K562 (cell line): ENCODE results near the gene HTR4. TPM values are rescaled to one million over a fixed set of nuclear protein-coding genes. Genes with fewer than 3 reads are reported as not detected.

Experiments used
- ATAC-seq: fragments of 200-7000 bp; cut with Tn5 transposase; 3 replicates; pipeline ENCODE4 v1.9.1; 2020; ENCODE audit warnings: moderate library complexity
- Bru-seq: library from RNA; stranded (reverse); fragments of 400-500 nt; gene quantifications from one replicate; lab custom pipeline; 2021; lab: Mats Ljungman, UMichigan
- BruChase-seq, 2 experiments: library from RNA; stranded (reverse); fragments of 400-500 nt; gene quantifications; one replicate each; lab custom pipeline; 2021; lab: Mats Ljungman, UMichigan
- BruUV-seq: library from RNA; stranded (reverse); fragments of 400-500 nt; replicated peaks from 2 replicates; lab custom pipeline; 2021; lab: Mats Ljungman, UMichigan
- CTCF ChIA-PET: fragments of 300-600 bp; formaldehyde crosslinking; extraction: SDS; loops from one replicate; lab custom pipeline; 2021; ENCODE audit warnings: low intra/inter-chr PET ratio; lab: Yijun Ruan, JAX
- POLR2A ChIA-PET: fragments of 300-600, 350-650 bp; sonication (Branson Sonifier 250); formaldehyde crosslinking; extraction: SDS; loops from one replicate; lab custom pipeline; 2021; ENCODE audit warnings: antibody characterized with exemption, inconsistent platforms; lab: Yijun Ruan, JAX
- DNase-seq, 4 experiments: peaks; one replicate each; pipeline versions ENCODE4 v3.0.0 to v3.0.0-alpha.2; 2011 to 2018; ENCODE audit warnings: low spot score in 3 of 4, mixed read lengths in 3 of 4; ENCODE audit errors: extremely low read depth in 1 of 4
- FAIRE-seq: peaks from 2 replicates; lab custom pipeline; 2011; peaks lifted over from hg19 to GRCh38; lab: Jason Lieb, UNC
- H2AFZ ChIP-seq: 2 replicates; pipeline ENCODE4 v1.6.0; 2011; ENCODE audit warnings: low read depth, low read length, control low read depth, inconsistent platforms
- H3K27ac ChIP-seq: fragments of 200-600 bp; 3 replicates; pipeline ENCODE4 v1.8.0; 2011; ENCODE audit warnings: low read depth, mild to moderate bottlenecking, control low read depth, inconsistent platforms, low read length, moderate library complexity, mixed read lengths; ENCODE audit errors: extremely low read depth
- H3K27me3 ChIP-seq, 2 experiments: fragments of 300-600 bp in 1 of 2; 2 replicates in 1 of 2; 3 replicates in 1 of 2; pipeline versions ENCODE4 v1.6.0 to v1.8.0; 2011; ENCODE audit warnings: inconsistent platforms in 2 of 2, low read length in 2 of 2, mild to moderate bottlenecking in 1 of 2, mixed read lengths in 1 of 2, moderate library complexity in 1 of 2; ENCODE audit not compliant: control insufficient read depth in 2 of 2, insufficient read depth in 2 of 2
- H3K36me3 ChIP-seq: fragments of 300-600 bp; 3 replicates; pipeline ENCODE4 v1.8.0; 2011; ENCODE audit warnings: mild to moderate bottlenecking, low read length, inconsistent platforms; ENCODE audit not compliant: control insufficient read depth, insufficient read depth
- H3K4me1 ChIP-seq, 2 experiments: fragments of 200-600 bp in 1 of 2; replicated peaks in 1 of 2; 2 replicates in 1 of 2; 3 replicates in 1 of 2; pipeline versions ENCODE4 v1.5.1 to v1.8.0; 2011; ENCODE audit warnings: inconsistent platforms in 2 of 2, low read length in 2 of 2, mild to moderate bottlenecking in 1 of 2, mixed read lengths in 1 of 2, moderate library complexity in 1 of 2; ENCODE audit not compliant: control insufficient read depth in 2 of 2, insufficient read depth in 2 of 2
- H3K4me2 ChIP-seq: 2 replicates; pipeline ENCODE4 v1.6.1; 2011; ENCODE audit warnings: low read length, control low read depth, inconsistent platforms, mixed read lengths; ENCODE audit not compliant: insufficient read depth
- H3K4me3 ChIP-seq: fragments of 200-600 bp; sonication (generic), shearing (Covaris generic); 2 replicates; pipeline ENCODE4 v1.5.1; 2016; ENCODE audit warnings: control low read depth, inconsistent platforms
- H3K79me2 ChIP-seq: fragments of 200-600 bp; 3 replicates; pipeline ENCODE4 v1.8.0; 2011; ENCODE audit warnings: low read length, inconsistent platforms; ENCODE audit not compliant: control insufficient read depth, insufficient read depth
- H3K9ac ChIP-seq, 2 experiments: 2 replicates each; pipeline versions ENCODE4 v1.6.0 to v1.6.1; 2011; ENCODE audit warnings: low read depth in 2 of 2, low read length in 2 of 2, control low read depth in 1 of 2, inconsistent platforms in 1 of 2, mild to moderate bottlenecking in 1 of 2, mixed read lengths in 1 of 2; ENCODE audit not compliant: insufficient read depth in 1 of 2
- H3K9me1 ChIP-seq: one replicate; pipeline ENCODE4 v1.6.0; 2011; ENCODE audit warnings: inconsistent platforms, mild to moderate bottlenecking, low read length, moderate library complexity; ENCODE audit not compliant: control insufficient read depth, insufficient read depth
- H3K9me3 ChIP-seq: replicated peaks from 2 replicates; pipeline ENCODE4 v1.5.1; 2011; ENCODE audit warnings: low read depth, low read length, inconsistent platforms; ENCODE audit not compliant: control insufficient read depth, insufficient read depth
- H4K20me1 ChIP-seq: replicated peaks from 2 replicates; pipeline ENCODE4 v1.6.1; 2011; ENCODE audit warnings: low read length, inconsistent platforms, mixed read lengths; ENCODE audit not compliant: control insufficient read depth, insufficient read depth
- MAFK ChIP-seq: IDR thresholded peaks from 2 replicates; pipeline ENCODE4 v1.6.1; 2011; ENCODE audit warnings: low read length, improper control_type of control experiment
- SPI1 ChIP-seq: IDR thresholded peaks from 2 replicates; pipeline ENCODE4 v1.6.1; 2011; ENCODE audit warnings: low read depth, low read length, control low read depth, borderline replicate concordance
- whole genome bisulfite sequencing: fragments of 100-300 bp; shearing (Covaris generic); methylation state at CpG from one replicate; pipeline ENCODE4 v1.1.6; 2016; ENCODE audit warnings: low coverage, mixed read lengths; ENCODE audit not compliant: insufficient coverage; ENCODE audit errors: missing lambda C conversion rate; 5-methylcytosine and 5-hydroxymethylcytosine counted together
- in situ Hi-C: fragments of 300-500 bp; cut with MboI; formaldehyde crosslinking; loops from 4 replicates; pipeline ENCODE4 v1.15.0; 2018; ENCODE audit warnings: inconsistent platforms, mixed read lengths
- intact Hi-C: fragments of 100-400 bp; cut with micrococcal nuclease; formaldehyde crosslinking; loops from 2 replicates; pipeline ENCODE4 v1.14.2; 2022
- long read RNA-seq, 3 experiments: library from polyadenylated mRNA in 2 of 3; library from RNA in 1 of 3; unstranded in 2 of 3; stranded (forward) in 1 of 3; transcript quantifications; one replicate each; pipeline ENCODE4 v2.0.0, GENCODE V29; 2019 to 2022
- polyA minus RNA-seq, 3 experiments: library from RNA; depleted of rRNA, polyadenylated mRNA; stranded (reverse); fragments of >200 nt; gene quantifications; 2 replicates each; pipeline ENCODE4 v1.2.3, GENCODE V29; 2011
- polyA plus RNA-seq, 8 experiments: library from polyadenylated mRNA; depleted of rRNA in 4 of 8; stranded (reverse) in 5 of 8; unstranded in 3 of 8; fragments of >200 nt; fragmentation: Nextera tagmentation in 2 of 8; fragmentation: Illumina TruSeq in 1 of 8; extraction: Ambion mirVana in 2 of 8; extraction: Trizol in 1 of 8; gene quantifications; 2 replicates each; pipeline versions ENCODE4 v1.2.1 to v1.2.3, GENCODE V29; 2011 to 2014; ENCODE audit warnings: inconsistent platforms in 1 of 8, missing spikeins in 1 of 8
- total RNA-seq, 7 experiments: library from RNA; depleted of rRNA in 6 of 7; stranded (reverse); fragments of >200 nt in 6 of 7; fragmentation: Illumina TruSeq in 2 of 7; extraction: Trizol in 2 of 7; gene quantifications; 2 replicates each; pipeline versions ENCODE4 v1.2.1 to v1.2.3, GENCODE V29; 2011 to 2021; ENCODE audit warnings: low replicate concordance in 1 of 7
- TF ChIP-seq, protein P1 (sequence below): sonication (generic); formaldehyde crosslinking; IDR thresholded peaks from 2 replicates; pipeline ENCODE4 v1.8.0; 2022; ENCODE audit warnings: mild to moderate bottlenecking, missing genetic modification reagents

Gene HTR4, protein sequence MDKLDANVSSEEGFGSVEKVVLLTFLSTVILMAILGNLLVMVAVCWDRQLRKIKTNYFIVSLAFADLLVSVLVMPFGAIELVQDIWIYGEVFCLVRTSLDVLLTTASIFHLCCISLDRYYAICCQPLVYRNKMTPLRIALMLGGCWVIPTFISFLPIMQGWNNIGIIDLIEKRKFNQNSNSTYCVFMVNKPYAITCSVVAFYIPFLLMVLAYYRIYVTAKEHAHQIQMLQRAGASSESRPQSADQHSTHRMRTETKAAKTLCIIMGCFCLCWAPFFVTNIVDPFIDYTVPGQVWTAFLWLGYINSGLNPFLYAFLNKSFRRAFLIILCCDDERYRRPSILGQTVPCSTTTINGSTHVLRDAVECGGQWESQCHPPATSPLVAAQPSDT
- 0.77 and 0.90 TPM in 2 replicates for total RNA-seq (2011; cell fraction: chromatin; rRNA removed; ENCODE audit: low replicate concordance)
- 0.17 and 0.26 TPM in 2 replicates for total RNA-seq (2011; cell fraction: nucleolus; rRNA removed)
- 0.37 and 0.61 TPM in 2 replicates for total RNA-seq (2011; cell fraction: nucleoplasm; rRNA removed)
- total RNA-seq (2014; rRNA removed) (not detected in 2 replicates), total RNA-seq (2014; rRNA removed; fragmentation: Illumina TruSeq; extraction: Trizol) (not detected in 2 replicates), total RNA-seq (2015; rRNA removed; fragmentation: Illumina TruSeq; extraction: Trizol) (not detected in 2 replicates), total RNA-seq (2021) (not detected in 2 replicates), polyA plus RNA-seq (2011; rRNA removed) (0.13 TPM in 1 of 2 replicates, not detected in the other), polyA plus RNA-seq (2014; fragmentation: Illumina TruSeq; extraction: Trizol) (not detected in 2 replicates), polyA plus RNA-seq (2014; fragmentation: Nextera tagmentation; extraction: Ambion mirVana) (not detected), polyA plus RNA-seq (2014; rRNA removed) (0.09 TPM in 1 of 2 replicates, not detected in the other), polyA minus RNA-seq (2011; rRNA and poly(A)+ RNA removed) (0.15 and 0.60 TPM in 2 replicates), Bru-seq, nascent RNA (percentile 14 among the genes with signal in this experiment), BruChase-seq, experiment 1, labeled RNA remaining after a 2-hour chase (percentile 14 among the genes with signal in this experiment), BruChase-seq, experiment 2, labeled RNA remaining after a 6-hour chase (percentile 11 among the genes with signal in this experiment)
- polyA plus RNA-seq (2011; cell fraction: cytosol; rRNA removed), result 0.03 and 0.13 TPM in 2 replicates
- polyA plus RNA-seq (2011; cell fraction: nucleus; rRNA removed), result 0.17 TPM in 1 of 2 replicates, not detected in the other
- polyA plus RNA-seq (2012), result not detected in 2 replicates
- not detected in 2 replicates for polyA minus RNA-seq (2011; cell fraction: cytosol; rRNA and poly(A)+ RNA removed)
- not detected in 2 replicates for polyA minus RNA-seq (2011; cell fraction: nucleus; rRNA and poly(A)+ RNA removed)
- long read RNA-seq, experiment 1, result 0 reads
- long read RNA-seq, experiment 2, result 0 reads
- long read RNA-seq, experiment 3, result 0 reads

DNA sequence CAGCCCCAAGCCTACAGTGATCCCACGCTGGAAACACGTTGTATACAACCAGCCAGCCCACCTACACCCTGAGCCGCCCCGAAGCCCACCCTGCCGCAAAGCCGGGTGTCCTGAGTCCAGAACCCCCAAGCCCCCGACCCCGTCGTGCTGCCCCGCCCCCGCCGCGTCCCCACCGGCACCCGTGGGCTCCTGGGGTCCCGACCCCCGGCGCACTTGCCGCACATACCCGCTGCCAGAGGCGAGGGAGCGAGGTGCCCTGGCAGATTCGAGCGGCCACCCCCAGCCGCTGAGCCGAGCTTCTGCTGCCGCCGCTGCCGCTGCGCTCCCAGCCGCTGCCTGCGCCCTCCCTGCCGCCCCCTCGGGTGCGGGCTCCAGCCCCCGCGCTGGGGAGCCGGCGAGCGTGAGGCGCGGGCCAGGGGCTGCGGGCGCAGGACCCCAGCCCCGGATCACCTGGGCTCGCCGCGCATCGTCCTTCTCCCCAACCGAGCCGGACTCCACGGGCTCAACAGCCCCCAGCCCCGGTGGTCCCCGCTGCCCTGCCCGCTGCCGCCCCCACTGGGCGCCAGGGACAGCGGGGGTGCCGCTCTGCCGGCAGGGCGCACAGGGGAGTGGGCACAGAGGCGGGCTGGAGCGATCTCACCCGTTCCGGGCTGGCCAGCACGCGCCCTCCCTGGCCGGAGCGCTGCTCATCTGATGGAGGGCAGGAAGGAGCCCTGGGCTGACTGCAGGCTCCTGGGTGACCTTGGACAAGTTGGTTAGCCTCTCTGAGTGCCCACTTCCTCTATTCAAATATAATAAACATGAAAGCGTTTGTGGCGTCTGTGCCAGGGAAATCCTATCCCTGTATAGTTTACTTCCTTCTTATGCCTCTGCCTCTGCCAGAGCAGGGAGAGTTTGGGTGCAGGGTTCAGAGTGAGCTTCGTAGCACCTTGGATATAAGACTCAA is at the start of gene HTR4:
Gene HTR4 (minus strand): TSS at position 692 of the 946 bp plus-strand sequence. CDS start 17,513 bp downstream, outside the sequence.
- Histone ChIP-seq H3K9me1 (no peaks in the 10 kb centered on the region), H3K79me2 (no peaks in the 10 kb centered on the region), H3K4me3 (no peak within 1 kb of the TSS), H2AFZ (no peak within 1 kb of the TSS; the same call in 1 of the 2 replicates), H3K27me3 (peaks cover 2 to 8% of the 10 kb centered on the region in 2 experiments; a peak in 4 of 5 replicates), H4K20me1 (no peaks in the 10 kb centered on the region), H3K27ac (no peak within 1 kb of the TSS), H3K9ac (no peak within 1 kb of the TSS), H3K4me2 (no peak within 1 kb of the TSS), H3K4me1 (peaks cover 3 to 10% of the 10 kb centered on the region in 2 experiments; a peak in 4 of 5 replicates), H3K36me3 (no peaks in the 10 kb centered on the region), H3K9me3 (no peaks in the 10 kb centered on the region)
- TF ChIP-seq MAFK (no peak), SPI1 (peak; percentile 41; the same call in 1 of the 2 replicates)
- TF ChIP-seq, protein P1, sequence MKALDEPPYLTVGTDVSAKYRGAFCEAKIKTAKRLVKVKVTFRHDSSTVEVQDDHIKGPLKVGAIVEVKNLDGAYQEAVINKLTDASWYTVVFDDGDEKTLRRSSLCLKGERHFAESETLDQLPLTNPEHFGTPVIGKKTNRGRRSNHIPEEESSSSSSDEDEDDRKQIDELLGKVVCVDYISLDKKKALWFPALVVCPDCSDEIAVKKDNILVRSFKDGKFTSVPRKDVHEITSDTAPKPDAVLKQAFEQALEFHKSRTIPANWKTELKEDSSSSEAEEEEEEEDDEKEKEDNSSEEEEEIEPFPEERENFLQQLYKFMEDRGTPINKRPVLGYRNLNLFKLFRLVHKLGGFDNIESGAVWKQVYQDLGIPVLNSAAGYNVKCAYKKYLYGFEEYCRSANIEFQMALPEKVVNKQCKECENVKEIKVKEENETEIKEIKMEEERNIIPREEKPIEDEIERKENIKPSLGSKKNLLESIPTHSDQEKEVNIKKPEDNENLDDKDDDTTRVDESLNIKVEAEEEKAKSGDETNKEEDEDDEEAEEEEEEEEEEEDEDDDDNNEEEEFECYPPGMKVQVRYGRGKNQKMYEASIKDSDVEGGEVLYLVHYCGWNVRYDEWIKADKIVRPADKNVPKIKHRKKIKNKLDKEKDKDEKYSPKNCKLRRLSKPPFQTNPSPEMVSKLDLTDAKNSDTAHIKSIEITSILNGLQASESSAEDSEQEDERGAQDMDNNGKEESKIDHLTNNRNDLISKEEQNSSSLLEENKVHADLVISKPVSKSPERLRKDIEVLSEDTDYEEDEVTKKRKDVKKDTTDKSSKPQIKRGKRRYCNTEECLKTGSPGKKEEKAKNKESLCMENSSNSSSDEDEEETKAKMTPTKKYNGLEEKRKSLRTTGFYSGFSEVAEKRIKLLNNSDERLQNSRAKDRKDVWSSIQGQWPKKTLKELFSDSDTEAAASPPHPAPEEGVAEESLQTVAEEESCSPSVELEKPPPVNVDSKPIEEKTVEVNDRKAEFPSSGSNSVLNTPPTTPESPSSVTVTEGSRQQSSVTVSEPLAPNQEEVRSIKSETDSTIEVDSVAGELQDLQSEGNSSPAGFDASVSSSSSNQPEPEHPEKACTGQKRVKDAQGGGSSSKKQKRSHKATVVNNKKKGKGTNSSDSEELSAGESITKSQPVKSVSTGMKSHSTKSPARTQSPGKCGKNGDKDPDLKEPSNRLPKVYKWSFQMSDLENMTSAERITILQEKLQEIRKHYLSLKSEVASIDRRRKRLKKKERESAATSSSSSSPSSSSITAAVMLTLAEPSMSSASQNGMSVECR (CRISPR knock-in tag), result no peak
- ATAC-seq (peak; percentile 36; the same call in 2 of the 3 replicates), DNase-seq (no peak), FAIRE-seq (no peak)
- ChIA-PET CTCF (no interaction called here), POLR2A (no interaction called here)
- intact Hi-C loops (no loop called here), in situ Hi-C loops (no loop called here)
- no TSS peak for BruUV-seq
- 54% methylated on average over 16 of the region's 72 CpGs for WGBS
